ENCODE data around the gene PDE6C.

Gene PDE6C

DNA sequence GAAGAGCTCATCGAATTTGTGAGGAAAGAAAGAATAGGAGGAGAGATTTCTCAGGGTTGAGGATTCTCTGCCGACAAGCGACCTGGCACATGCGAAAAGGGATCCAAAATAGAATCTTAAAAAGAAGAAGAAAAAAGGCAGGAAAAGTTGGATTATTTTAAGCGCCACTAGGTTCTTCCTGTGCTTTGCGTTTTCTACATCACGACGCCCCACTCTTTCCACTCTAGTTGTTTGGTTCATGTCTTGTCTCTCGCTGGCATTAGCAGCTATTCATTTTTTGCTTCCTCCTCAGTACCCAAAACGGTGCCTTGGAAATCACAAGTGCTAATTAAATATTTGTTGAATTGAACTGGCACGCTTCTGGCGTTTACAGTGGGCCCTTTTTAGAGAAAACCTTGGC is 90.7 kb downstream of the PDE6C start:
- Histone ChIP-seq H3K4me2 (peak overlapping the region; percentile 78 to 89 (median 84)), H3K27me3 (no peaks in the 10 kb centered on the region), H3K27ac (peak overlapping the region; percentile 49 to 87 (median 79)), H3K9me3 (replicated peaks in 1 of 11) (no peaks in the 10 kb centered on the region), H3K36me3 (peaks cover 6 to 19% (median 12%) of the 10 kb centered on the region in 11 experiments; a peak in 17 of 22 replicates), H3K4me3 (peak overlapping the region; percentile 59 to 81 (median 70)), H3K4me1 (peaks cover 9 to 28% (median 21%) of the 10 kb centered on the region in 10 experiments), H4K20me1 (no peaks in the 10 kb centered on the region), H3K9ac (peak overlapping the region; percentile 75 to 86 (median 83))
- TF ChIP-seq Cebpa-rat (IDR thresholded peaks at IDR 0.05) = no peak

DNA sequence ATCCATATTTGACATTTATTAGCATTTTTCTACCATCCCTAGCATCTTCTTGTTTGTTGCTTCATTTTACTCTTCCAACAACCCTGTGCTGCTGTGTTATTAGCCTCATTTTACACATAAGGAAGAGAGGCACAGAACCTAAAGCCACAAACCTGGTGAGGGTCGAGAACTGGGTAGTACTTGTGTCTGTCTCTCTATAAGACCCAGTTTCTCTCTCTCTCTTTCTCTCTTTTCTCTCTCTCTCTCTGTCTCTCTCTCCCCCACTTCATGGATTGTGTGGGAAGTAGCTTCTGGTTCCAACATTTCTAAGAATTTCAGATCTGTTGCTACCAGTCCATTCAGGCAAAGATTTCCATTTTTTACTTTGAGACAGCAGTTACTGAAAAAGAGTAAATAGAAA is 91.5 kb downstream of the PDE6C start:
- Histone ChIP-seq H3K4me2 (peak overlapping the region; percentile 29 to 88 (median 84); a peak in 16 of 22 replicates), H3K27me3 (no peaks in the 10 kb centered on the region), H3K27ac (no peak overlapping the region), H4K20me1 (no peaks in the 10 kb centered on the region), H3K9ac (no peak overlapping the region), H3K4me3 (no peak overlapping the region), H3K9me3 (replicated peaks in 1 of 11) (no peaks in the 10 kb centered on the region), H3K36me3 (peaks cover 1 to 11% (median 8%) of the 10 kb centered on the region in 11 experiments; a peak in 16 of 22 replicates), H3K4me1 (peaks cover 9 to 28% (median 21%) of the 10 kb centered on the region in 10 experiments)
- TF ChIP-seq Cebpa-rat (IDR thresholded peaks at IDR 0.05) = no peak

DNA sequence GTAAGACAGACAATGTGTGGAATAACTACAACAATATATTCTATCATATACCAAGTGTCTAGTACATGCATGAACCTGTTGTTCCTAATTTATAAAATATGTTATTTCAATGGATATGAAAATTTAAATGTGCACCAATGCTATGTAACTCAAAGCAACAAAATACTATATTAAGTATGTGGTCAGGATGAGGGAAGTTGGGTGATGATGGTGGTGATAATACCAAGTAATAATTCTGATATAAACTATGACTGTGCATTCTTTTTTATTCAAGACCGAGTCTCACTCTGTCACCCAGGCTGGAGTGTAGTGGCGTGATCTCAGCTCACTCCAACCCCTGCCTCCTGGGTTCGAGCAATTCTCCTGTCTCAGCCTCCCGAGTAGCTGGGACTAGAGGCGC is 92.1 kb downstream of the PDE6C start:
- H3K36me3 ChIP-seq = peaks cover 0 to 5% (median 2%) of the 10 kb centered on the region in 11 experiments; a peak in 10 of 22 replicates
- H3K4me1 ChIP-seq = peaks cover 9 to 28% (median 21%) of the 10 kb centered on the region in 10 experiments
- no peaks in the 10 kb centered on the region for H3K9me3 ChIP-seq (replicated peaks in 1 of 11)
- no peak overlapping the region for H3K27ac ChIP-seq
- H3K9ac ChIP-seq = no peak overlapping the region
- peak overlapping the region in 2 of 11 experiments; percentile 84; a peak in 2 of 22 replicates for H3K4me2 ChIP-seq
- no peak for TF ChIP-seq Cebpa-rat (IDR thresholded peaks at IDR 0.05)
- no peaks in the 10 kb centered on the region for H4K20me1 ChIP-seq
- H3K4me3 ChIP-seq = no peak overlapping the region
- H3K27me3 ChIP-seq = no peaks in the 10 kb centered on the region

DNA sequence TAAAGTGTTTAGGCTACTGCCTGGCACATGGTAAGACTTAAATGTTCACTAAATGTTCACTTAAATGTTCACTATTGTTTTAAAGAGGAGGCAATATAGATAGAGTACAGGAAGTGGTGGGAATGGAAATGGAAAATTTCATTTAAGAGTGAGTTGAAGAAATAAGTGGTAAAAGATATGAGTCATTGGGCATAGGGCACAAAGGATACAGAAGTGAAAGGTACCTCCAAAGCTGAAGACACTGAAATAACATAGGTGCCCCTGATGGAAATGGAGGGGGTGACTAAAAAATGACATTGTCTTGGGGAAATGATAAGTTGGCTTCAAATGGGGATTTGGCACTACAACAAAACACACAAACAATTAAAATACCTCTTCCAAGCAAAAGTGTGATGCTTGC is 95.3 kb downstream of the PDE6C start:
- Histone ChIP-seq H3K9me3 (replicated peaks in 1 of 11) (no peaks in the 10 kb centered on the region), H4K20me1 (no peaks in the 10 kb centered on the region), H3K4me1 (peaks cover 6 to 13% (median 11%) of the 10 kb centered on the region in 10 experiments; a peak in 17 of 20 replicates), H3K27ac (no peak overlapping the region), H3K27me3 (no peaks in the 10 kb centered on the region), H3K4me2 (no peak overlapping the region), H3K36me3 (no peaks in the 10 kb centered on the region), H3K9ac (no peak overlapping the region), H3K4me3 (no peak overlapping the region)
- no peak for TF ChIP-seq Cebpa-rat (IDR thresholded peaks at IDR 0.05)

DNA sequence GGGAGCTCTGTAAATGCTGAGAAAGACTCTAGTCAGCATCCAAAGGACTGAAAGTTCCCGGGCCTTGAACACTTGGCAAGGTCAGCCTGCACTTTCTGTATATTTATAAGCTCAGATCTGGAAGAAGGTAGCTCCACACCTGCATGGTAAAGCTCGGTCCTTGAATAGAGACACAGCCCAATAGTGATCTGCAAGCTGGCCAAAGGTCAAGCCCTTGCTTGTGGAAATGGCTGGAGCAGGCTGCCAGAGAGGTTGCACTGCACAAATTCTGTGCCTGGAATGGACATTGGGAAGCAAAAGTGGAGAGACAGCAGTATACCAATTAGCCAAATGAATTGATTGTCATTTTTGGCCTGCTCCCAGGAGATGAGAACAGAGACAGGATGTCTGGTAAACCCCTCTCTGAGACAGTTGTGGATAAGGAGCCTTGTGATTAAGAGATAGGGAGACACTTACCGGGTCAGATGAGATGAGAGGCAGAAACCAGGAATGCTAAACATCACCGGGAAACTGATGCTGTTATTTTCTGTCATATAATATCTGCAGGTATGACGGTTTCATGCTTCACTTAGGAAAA is 98.1 kb downstream of the PDE6C start:
- Histone ChIP-seq H3K36me3 (no peaks in the 10 kb centered on the region), H3K27ac (no peak overlapping the region), H4K20me1 (no peaks in the 10 kb centered on the region), H3K4me2 (no peak overlapping the region), H3K4me3 (no peak overlapping the region), H3K4me1 (peaks cover 0 to 6% (median 0%) of the 10 kb centered on the region in 10 experiments; a peak in 1 of 20 replicates), H3K9ac (no peak overlapping the region), H3K27me3 (no peaks in the 10 kb centered on the region), H3K9me3 (replicated peaks in 1 of 11) (no peaks in the 10 kb centered on the region)
- no peak for TF ChIP-seq Cebpa-rat (IDR thresholded peaks at IDR 0.05)

DNA sequence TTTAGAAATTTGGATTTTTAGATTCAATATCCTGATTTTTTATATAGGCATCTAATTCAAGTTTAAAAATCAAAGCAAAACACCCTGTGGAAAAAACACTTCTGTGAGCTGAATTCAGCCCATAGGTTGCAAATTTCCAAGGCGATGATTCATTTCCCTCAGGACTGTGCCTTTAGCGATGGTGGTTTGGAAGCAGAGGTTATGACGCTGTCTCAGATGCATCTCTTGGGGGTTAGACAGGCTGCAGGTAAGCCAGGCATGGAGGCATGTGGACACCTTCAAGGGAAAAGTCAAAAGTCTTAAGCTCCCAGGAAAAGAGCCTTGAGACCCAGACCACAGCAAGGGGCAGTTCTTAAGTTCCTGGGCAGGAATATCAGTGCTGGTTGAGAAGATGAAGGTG is 99.6 kb downstream of the PDE6C start:
- no peaks in the 10 kb centered on the region for H3K27me3 ChIP-seq
- no peaks in the 10 kb centered on the region for H3K36me3 ChIP-seq
- H3K27ac ChIP-seq = no peak overlapping the region
- TF ChIP-seq Cebpa-rat (IDR thresholded peaks at IDR 0.05) = no peak
- H3K4me3 ChIP-seq = no peak overlapping the region
- H3K4me2 ChIP-seq = no peak overlapping the region
- H3K9me3 ChIP-seq (replicated peaks in 1 of 11) = no peaks in the 10 kb centered on the region
- no peak overlapping the region for H3K9ac ChIP-seq
- peaks cover 0 to 6% (median 0%) of the 10 kb centered on the region in 10 experiments; a peak in 1 of 20 replicates for H3K4me1 ChIP-seq
- H4K20me1 ChIP-seq = no peaks in the 10 kb centered on the region

DNA sequence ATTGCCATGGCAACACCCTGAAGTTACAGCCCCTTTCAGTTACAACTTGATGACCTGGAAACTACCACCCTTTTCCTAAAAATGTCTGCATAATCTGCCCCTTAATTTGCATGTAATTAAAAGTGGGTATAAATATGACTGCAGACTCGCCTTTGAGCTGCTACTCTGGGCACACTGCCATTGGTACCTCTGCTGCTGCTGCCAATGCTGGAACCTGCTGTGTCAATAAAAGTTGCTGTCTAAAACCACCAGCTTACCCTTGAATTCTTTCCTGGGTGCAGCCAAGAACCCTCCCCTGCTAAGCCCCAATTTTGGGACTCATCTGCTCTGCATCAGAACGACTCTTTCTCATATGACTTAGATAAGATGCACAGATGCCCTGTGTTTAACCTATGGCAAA is 100.3 kb downstream of the PDE6C start:
- H3K4me1 ChIP-seq = peaks cover 0 to 6% (median 0%) of the 10 kb centered on the region in 10 experiments; a peak in 1 of 20 replicates
- H3K27me3 ChIP-seq = no peaks in the 10 kb centered on the region
- no peak overlapping the region for H3K4me3 ChIP-seq
- no peak overlapping the region for H3K4me2 ChIP-seq
- H3K36me3 ChIP-seq = no peaks in the 10 kb centered on the region
- no peak overlapping the region for H3K9ac ChIP-seq
- no peaks in the 10 kb centered on the region for H3K9me3 ChIP-seq (replicated peaks in 1 of 11)
- H3K27ac ChIP-seq = no peak overlapping the region
- TF ChIP-seq Cebpa-rat (IDR thresholded peaks at IDR 0.05) = no peak
- H4K20me1 ChIP-seq = no peaks in the 10 kb centered on the region

DNA sequence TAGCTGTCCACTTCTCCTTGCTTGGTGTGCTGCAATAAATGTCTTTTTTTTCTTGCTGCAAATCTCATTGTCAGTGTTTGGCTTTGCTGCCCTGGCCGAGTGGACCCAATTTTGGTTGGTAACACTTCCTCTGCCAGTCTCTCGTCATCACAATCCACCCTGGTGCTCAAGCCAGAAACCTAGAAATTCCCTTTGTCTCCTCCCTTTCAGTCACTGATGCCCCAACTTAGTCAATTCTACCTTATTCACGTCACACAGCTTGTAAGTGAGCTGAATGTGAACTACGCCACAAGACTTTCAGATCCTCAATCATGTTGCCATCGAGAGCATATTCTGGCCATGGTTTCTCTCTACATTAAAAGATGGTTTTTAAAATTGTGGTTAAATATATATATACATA is 103.0 kb downstream of the PDE6C start:
- TF ChIP-seq Cebpa-rat (IDR thresholded peaks at IDR 0.05) = no peak
- no peak overlapping the region for H3K27ac ChIP-seq
- H3K9ac ChIP-seq = no peak overlapping the region

More for the DNA sequence above, 103.0 kb downstream of the PDE6C start:
- Histone ChIP-seq H3K4me1 (peaks cover 0 to 18% (median 9%) of the 10 kb centered on the region in 10 experiments; a peak in 11 of 20 replicates), H4K20me1 (no peaks in the 10 kb centered on the region), H3K9me3 (replicated peaks in 1 of 11) (no peaks in the 10 kb centered on the region), H3K27me3 (no peaks in the 10 kb centered on the region), H3K4me2 (no peak overlapping the region), H3K4me3 (no peak overlapping the region), H3K36me3 (no peaks in the 10 kb centered on the region)
